Measurements from ENCODE around the gene DNAJB2. TPM values are rescaled to one million over a fixed set of nuclear protein-coding genes. Genes with fewer than 3 reads are reported as not detected.
"Not testable (repeated sequence)": the region's sequence is repeated elsewhere in the genome, so short reads cannot be mapped to it uniquely, and the experiment has no call there.

The DNAJB2 gene
- total RNA-seq, 1 donor from 2014 or later: 24.0 TPM

- no peak for DNase-seq
These were observed 23.3 kb downstream of the DNAJB2 start for GRCh38 chr2:219302412-219302968.

- no peak for DNase-seq
These were observed 25.1 kb downstream of the DNAJB2 start for GRCh38 chr2:219304223-219304622.

- DNase-seq: no peak
These were observed 26.9 kb downstream of the DNAJB2 start for GRCh38 chr2:219306047-219306446.

GRCh38 chr2:219308142-219309101 lies 29.3 kb downstream of the DNAJB2 start:
- peak; percentile 73 for DNase-seq

GRCh38 chr2:219309278-219309677 lies 30.1 kb downstream of the DNAJB2 start, which contains the start of gene PTPRN:
Gene PTPRN (minus strand): TSS chr2:219309401. CDS start chr2:219309332, 69 bp downstream.
- DNase-seq: no peak

GRCh38 chr2:219312683-219313263 lies 33.6 kb downstream of the DNAJB2 start:
- DNase-seq: not testable (repeated sequence)

- DNase-seq: no peak
These were observed 35.8 kb downstream of the DNAJB2 start for GRCh38 chr2:219314804-219315468.

- DNase-seq: no peak
These were observed 44.3 kb downstream of the DNAJB2 start for GRCh38 chr2:219323434-219323833.

- no peak for DNase-seq
These were observed 46.0 kb downstream of the DNAJB2 start for GRCh38 chr2:219325136-219325535.

GRCh38 chr2:219325657-219326315 lies 46.6 kb downstream of the DNAJB2 start:
- no peak for DNase-seq

GRCh38 chr2:219327719-219328118 lies 48.6 kb downstream of the DNAJB2 start:
- no peak for DNase-seq

- DNase-seq: peak; percentile 48
These were observed 52.5 kb downstream of the DNAJB2 start for GRCh38 chr2:219331560-219332213.

GRCh38 chr2:219332542-219332941 lies 53.4 kb downstream of the DNAJB2 start, which contains the start of gene RESP18:
Gene RESP18 (minus strand): TSS chr2:219332744.
- DNase-seq: no peak

- no peak for DNase-seq
These were observed 54.9 kb downstream of the DNAJB2 start for GRCh38 chr2:219334076-219334475.

GRCh38 chr2:219335373-219335786 lies 56.2 kb downstream of the DNAJB2 start:
- no peak for DNase-seq

Other genes starting within 250 kb of the DNAJB2 start
- not detected in 2 replicates for gene CFAP65, start 237.8 kb upstream of the DNAJB2 start, total RNA-seq
- gene IHH, start 218.4 kb upstream of the DNAJB2 start, total RNA-seq: not detected in 2 replicates
- gene NHEJ1, start 118.6 kb upstream of the DNAJB2 start, total RNA-seq: 25.7 and 28.8 TPM in 2 replicates
- gene SLC23A3, start 109.3 kb upstream of the DNAJB2 start, total RNA-seq: 1.3 and 3.2 TPM in 2 replicates
- gene CNPPD1, start 102.4 kb upstream of the DNAJB2 start, total RNA-seq: 25.7 and 29.8 TPM in 2 replicates
- gene RETREG2, start 101.1 kb upstream of the DNAJB2 start, total RNA-seq: 64.1 and 75.4 TPM in 2 replicates
- 16.7 and 22.5 TPM in 2 replicates for gene ZFAND2B, start 72.6 kb upstream of the DNAJB2 start, total RNA-seq
- gene ABCB6, start 60.4 kb upstream of the DNAJB2 start, total RNA-seq: 31.8 and 52.4 TPM in 2 replicates
- 46.5 and 75.4 TPM in 2 replicates for gene ATG9A, start 49.7 kb upstream of the DNAJB2 start, total RNA-seq
- gene ANKZF1, start 49.6 kb upstream of the DNAJB2 start, total RNA-seq: 17.7 and 29.6 TPM in 2 replicates
- 5.7 and 6.5 TPM in 2 replicates for gene GLB1L, start 33.9 kb upstream of the DNAJB2 start, total RNA-seq
- gene STK16, start 33.9 kb upstream of the DNAJB2 start, total RNA-seq: 24.3 and 24.7 TPM in 2 replicates
- gene TUBA4B, start 26.1 kb upstream of the DNAJB2 start, total RNA-seq: 0.09 TPM in 1 of 2 replicates, not detected in the other
- 19.9 and 23.0 TPM in 2 replicates for gene TUBA4A, start 25.4 kb upstream of the DNAJB2 start, total RNA-seq
- 0.17 TPM in 1 of 2 replicates, not detected in the other for gene PTPRN, start 30.0 kb downstream of the DNAJB2 start, total RNA-seq
- not detected in 2 replicates for gene RESP18, start 53.4 kb downstream of the DNAJB2 start, total RNA-seq
- 54.1 and 67.7 TPM in 2 replicates for gene DNPEP, start 108.5 kb downstream of the DNAJB2 start, total RNA-seq
- gene DES, start 139.0 kb downstream of the DNAJB2 start, total RNA-seq: not detected in 2 replicates
- gene SPEG, start 155.5 kb downstream of the DNAJB2 start, total RNA-seq: 0.09 and 1.7 TPM in 2 replicates
- 33.4 and 34.5 TPM in 2 replicates for gene GMPPA, start 219.5 kb downstream of the DNAJB2 start, total RNA-seq
- not detected in 2 replicates for gene ASIC4, start 235.1 kb downstream of the DNAJB2 start, total RNA-seq

Measured in dermis blood vessel endothelial cell (primary cell).